Frontal cortex (tissue), 4 donors: Measurements from ENCODE around the gene ZBTB8B. TPM values are rescaled to one million over a fixed set of nuclear protein-coding genes. Genes with fewer than 3 reads are reported as not detected.

Experiments
- DNase-seq, 2 donors: peaks; one replicate each; pipeline ENCODE4 v3.0.0; 2012; ENCODE audit warnings: low spot score in 2 of 2
- FAIRE-seq: peaks from 2 replicates; lab custom pipeline; 2012; peaks lifted over from hg19 to GRCh38; lab: Jason Lieb, UNC
- total RNA-seq: library from RNA; depleted of rRNA; stranded (reverse); fragments of >200 nt; gene quantifications from one replicate; pipeline ENCODE4 v1.2.3, GENCODE V29; 2014
- donor health status: control.
- donor health status: control.
- donor health status: control.

ZBTB8B gene
- total RNA-seq, 1 donor from 2014 or later = 15.9 TPM

DNA sequence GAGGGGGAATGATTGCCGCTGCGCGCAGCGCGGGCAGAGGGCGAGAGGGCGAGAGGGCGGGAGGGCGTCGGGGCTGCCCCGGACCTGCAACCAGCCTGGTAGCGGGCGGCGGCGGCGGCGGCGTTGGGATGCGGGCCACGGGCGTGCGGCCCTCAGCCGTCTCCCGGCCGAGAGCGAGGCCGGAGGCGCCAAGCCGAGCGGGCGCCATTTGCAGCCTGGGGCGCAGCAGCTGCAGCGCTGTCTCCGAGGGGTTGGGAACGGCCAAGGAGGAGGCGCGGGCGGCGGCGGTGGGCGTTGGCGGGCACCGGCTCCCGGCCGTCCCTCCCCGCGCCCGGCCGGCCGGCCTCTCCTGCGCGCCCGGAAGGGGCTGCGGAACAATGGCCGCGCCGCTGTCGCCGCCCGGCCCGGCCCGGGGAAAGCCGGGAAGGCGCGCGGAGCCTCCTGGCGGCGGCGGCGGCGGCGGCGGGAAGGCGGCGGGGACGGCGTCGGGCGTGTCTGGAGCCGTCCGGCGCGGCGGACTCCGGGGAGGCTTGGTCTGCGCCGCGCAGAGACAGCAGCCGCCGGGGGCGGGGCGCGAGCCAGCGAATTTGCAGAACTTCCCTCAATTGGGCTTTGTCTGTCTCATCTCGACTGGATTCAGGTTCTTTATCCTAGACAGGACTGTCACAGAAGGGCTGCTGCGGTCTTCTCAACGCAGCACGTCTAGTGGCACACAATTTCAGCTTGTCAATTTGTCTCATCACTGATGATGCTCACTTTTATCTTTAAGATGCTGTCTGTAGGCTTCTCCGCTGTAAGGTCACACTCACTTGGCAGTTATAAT lies 35.7 kb downstream of the ZBTB8B start:
- DNase-seq (peak; percentile 75 to 77), FAIRE-seq (no peak)

DNA sequence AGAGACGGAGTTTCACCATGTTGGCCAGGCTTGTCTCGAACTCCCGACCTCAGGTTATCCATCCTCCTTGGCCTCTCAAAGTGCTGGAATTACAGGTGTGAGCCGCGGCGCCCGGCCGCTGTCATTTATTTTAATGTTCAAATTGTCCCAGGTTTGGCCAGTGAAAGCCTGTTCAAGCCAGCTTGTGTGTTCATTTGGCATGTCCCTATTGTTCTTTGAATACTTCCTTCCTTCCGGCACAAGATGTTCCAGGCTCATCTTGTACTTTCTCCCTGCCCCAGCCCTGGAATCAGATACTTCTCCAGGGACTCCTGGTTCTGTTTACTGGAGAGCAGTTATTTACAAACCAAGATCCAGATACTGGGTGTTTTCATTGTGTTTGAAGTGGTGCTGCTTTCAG lies 37.0 kb downstream of the ZBTB8B start:
- DNase-seq (peak; percentile 26 to 28), FAIRE-seq (no peak)

DNA sequence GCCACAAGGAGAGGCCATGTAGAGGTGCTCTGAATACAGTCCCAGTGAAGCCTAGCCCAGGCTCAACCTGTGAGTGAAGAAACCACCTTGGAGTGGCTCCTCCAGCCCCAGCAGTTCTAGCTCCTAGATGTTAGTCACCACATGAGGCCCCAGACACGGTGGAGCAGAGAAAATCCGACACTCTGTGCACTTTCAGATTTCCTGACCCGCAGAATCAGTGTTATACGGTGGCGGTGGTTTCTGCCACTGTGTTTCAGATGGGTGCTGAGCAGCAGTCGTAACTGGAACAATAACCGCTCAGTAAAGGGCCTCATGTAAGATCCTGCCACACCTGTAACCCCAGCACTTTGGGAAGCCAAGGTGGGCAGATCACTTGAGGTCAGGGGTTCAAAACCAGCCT lies 38.3 kb downstream of the ZBTB8B start:
- DNase-seq (no peak), FAIRE-seq (no peak)

GRCh38 chr1:32507021-32507420 lies 42.1 kb downstream of the ZBTB8B start:
- FAIRE-seq = no peak
- DNase-seq = no peak

DNA sequence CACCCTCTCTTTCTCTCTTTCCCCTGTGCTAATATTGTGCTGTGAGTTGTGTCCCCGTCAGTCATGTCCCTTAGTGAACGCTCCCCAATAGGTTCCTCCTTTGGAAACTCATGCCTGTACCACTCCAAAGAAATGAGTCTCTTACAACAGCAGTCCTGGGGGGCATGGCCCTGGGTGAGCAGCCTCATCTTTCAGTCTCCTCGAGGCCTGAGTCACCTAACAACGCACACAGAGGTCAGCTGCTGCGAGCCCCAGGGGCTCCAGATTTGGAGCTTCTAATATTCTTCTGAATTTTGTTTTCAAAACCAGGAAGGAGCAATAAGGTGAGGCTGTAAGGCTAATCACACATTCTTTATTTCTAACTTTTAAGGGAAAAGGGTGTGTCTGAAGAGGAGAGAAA lies 43.9 kb downstream of the ZBTB8B start:
- DNase-seq (no peak), FAIRE-seq (no peak)

DNA sequence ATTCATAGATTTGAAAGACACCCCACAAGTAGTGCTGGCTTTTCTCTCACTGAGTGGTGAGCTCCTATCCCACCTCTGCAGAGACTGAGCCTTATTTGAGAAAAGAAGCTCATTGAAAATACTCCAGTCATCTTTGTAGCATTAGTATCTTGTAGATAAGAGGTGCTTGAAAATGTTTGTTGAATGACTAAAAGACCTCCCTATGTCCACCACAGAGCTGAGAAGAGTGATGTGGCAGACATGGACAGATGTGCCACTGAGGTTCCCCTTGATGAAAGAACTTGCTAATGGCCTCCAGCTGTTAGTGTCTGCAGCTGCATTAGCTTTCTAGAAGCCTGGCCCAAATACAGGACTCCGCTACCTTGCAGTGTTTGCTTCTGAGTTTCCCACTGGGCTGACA lies 45.1 kb downstream of the ZBTB8B start:
- no peak for FAIRE-seq
- no peak for DNase-seq

Other genes starting within 250 kb of the ZBTB8B start
- gene TMEM234, start 242.7 kb upstream of the ZBTB8B start, total RNA-seq = 12.2 TPM
- gene EIF3I, start 242.7 kb upstream of the ZBTB8B start, total RNA-seq = 98.6 TPM
- 0.41 TPM for gene FAM167B, start 217.8 kb upstream of the ZBTB8B start, total RNA-seq
- gene LCK, start 213.8 kb upstream of the ZBTB8B start, total RNA-seq = not detected
- gene HDAC1, start 173.0 kb upstream of the ZBTB8B start, total RNA-seq = 19.6 TPM
- 373 TPM for gene MARCKSL1, start 128.8 kb upstream of the ZBTB8B start, total RNA-seq
- gene FAM229A, start 102.6 kb upstream of the ZBTB8B start, total RNA-seq = 2.0 TPM
- 0.41 TPM for gene TSSK3, start 102.5 kb upstream of the ZBTB8B start, total RNA-seq
- 65.2 TPM for gene BSDC1, start 70.6 kb upstream of the ZBTB8B start, total RNA-seq
- 43.2 TPM for gene ZBTB8A, start 74.4 kb downstream of the ZBTB8B start, total RNA-seq
- gene ZBTB8OS, start 185.5 kb downstream of the ZBTB8B start, total RNA-seq = 22.4 TPM
- 191 TPM for gene RBBP4, start 186.1 kb downstream of the ZBTB8B start, total RNA-seq
- 3.7 TPM for gene SYNC, start 237.7 kb downstream of the ZBTB8B start, total RNA-seq